IMR-90 (cell line): ENCODE data around the gene MSH5. TPM values are rescaled to one million over a fixed set of nuclear protein-coding genes. Genes with fewer than 3 reads are reported as not detected.

Source experiments
- ATAC-seq: fragments of 200-7000 bp; cut with Tn5 transposase; 2 replicates; pipeline ENCODE4 v1.9.1; 2020; ENCODE audit warnings: low read depth, mild to moderate bottlenecking, moderate library complexity
- BruUV-seq: library from RNA; stranded (reverse); fragments of 400-500 nt; replicated peaks from 2 replicates; lab custom pipeline; 2021; lab: Mats Ljungman, UMichigan
- CTCF ChIA-PET: fragments of 300-600 bp; formaldehyde crosslinking; extraction: SDS; loops from one replicate; lab custom pipeline; 2021; ENCODE audit warnings: antibody characterized with exemption; lab: Yijun Ruan, JAX
- POLR2A ChIA-PET: fragments of 300-600 bp; sonication (Branson Sonifier 250); formaldehyde crosslinking; loops from one replicate; lab custom pipeline; 2022; ENCODE audit warnings: antibody characterized with exemption; ENCODE audit not compliant: unreplicated experiment; lab: Charles Lee
- DNase-seq: peaks from one replicate; pipeline ENCODE4 v3.0.0; 2013
- H2AFZ ChIP-seq: replicated peaks from 2 replicates; pipeline ENCODE3; 2013; ENCODE audit warnings: low read length, mild to moderate bottlenecking; ENCODE audit not compliant: poor library complexity
- H2AK5ac ChIP-seq: 2 replicates; pipeline ENCODE4 v1.6.1; 2013; ENCODE audit warnings: low read depth, low read length, inconsistent platforms
- H2AK9ac ChIP-seq: replicated peaks from 2 replicates; pipeline ENCODE3; 2013; ENCODE audit warnings: mild to moderate bottlenecking, low read depth, low read length, moderate library complexity; ENCODE audit not compliant: poor library complexity
- H2BK120ac ChIP-seq: 2 replicates; pipeline ENCODE4 v1.6.1; 2013; ENCODE audit warnings: low read depth, low read length, inconsistent platforms
- H2BK15ac ChIP-seq: 3 replicates; pipeline ENCODE4 v1.6.1; 2013; ENCODE audit warnings: low read depth, low read length, inconsistent platforms
- H2BK20ac ChIP-seq: 2 replicates; pipeline ENCODE4 v1.6.1; 2013; ENCODE audit warnings: low read depth, mild to moderate bottlenecking, inconsistent platforms, low read length, moderate library complexity
- H2BK5ac ChIP-seq: 2 replicates; pipeline ENCODE4 v1.6.1; 2013; ENCODE audit warnings: mild to moderate bottlenecking, low read depth, low read length, inconsistent platforms; ENCODE audit not compliant: poor library complexity, severe bottlenecking
- H3K14ac ChIP-seq: replicated peaks from 2 replicates; pipeline ENCODE4 v1.6.1; 2013; ENCODE audit warnings: low read depth, low read length, inconsistent platforms
- H3K18ac ChIP-seq: 2 replicates; pipeline ENCODE4 v1.6.1; 2013; ENCODE audit warnings: low read depth, low read length, control low read depth
- H3K23ac ChIP-seq: 2 replicates; pipeline ENCODE4 v1.6.1; 2013; ENCODE audit warnings: low read depth, low read length, inconsistent platforms
- H3K27ac ChIP-seq: 2 replicates; pipeline ENCODE4 v1.5.1; 2013; ENCODE audit warnings: mild to moderate bottlenecking, control low read depth, low read length; ENCODE audit not compliant: insufficient read depth
- H3K27me3 ChIP-seq: 2 replicates; pipeline ENCODE4 v1.6.1; 2013; ENCODE audit warnings: low read length; ENCODE audit not compliant: control insufficient read depth, insufficient read depth
- H3K36me3 ChIP-seq: 2 replicates; pipeline ENCODE4 v1.6.1; 2013; ENCODE audit warnings: low read length, mixed read lengths; ENCODE audit not compliant: control insufficient read depth, insufficient read depth
- H3K4ac ChIP-seq: 2 replicates; pipeline ENCODE4 v1.6.1; 2013; ENCODE audit warnings: low read depth, low read length, inconsistent platforms
- H3K4me1 ChIP-seq: 2 replicates; pipeline ENCODE4 v1.6.1; 2013; ENCODE audit warnings: low read length, mixed read lengths; ENCODE audit not compliant: control insufficient read depth, insufficient read depth
- H3K4me2 ChIP-seq: 2 replicates; pipeline ENCODE4 v1.6.1; 2013; ENCODE audit warnings: low read depth, mild to moderate bottlenecking, control low read depth, low read length, moderate library complexity
- H3K4me3 ChIP-seq: 2 replicates; pipeline ENCODE4 v1.5.1; 2013; ENCODE audit warnings: low read depth, mild to moderate bottlenecking, control low read depth, low read length, moderate library complexity; ENCODE audit not compliant: insufficient read depth
- H3K56ac ChIP-seq: 2 replicates; pipeline ENCODE4 v1.6.1; 2013; ENCODE audit warnings: low read length, inconsistent platforms; ENCODE audit not compliant: insufficient read depth; ENCODE audit errors: extremely low read depth
- H3K79me1 ChIP-seq, 2 experiments: 2 replicates each; pipeline ENCODE4 v1.6.1; 2013; ENCODE audit warnings: low read length in 2 of 2, inconsistent platforms in 1 of 2, low read depth in 1 of 2
- H3K9ac ChIP-seq: 2 replicates; pipeline ENCODE4 v1.6.1; 2013; ENCODE audit warnings: low read depth, low read length, control low read depth
- H3K9me1 ChIP-seq: 2 replicates; pipeline ENCODE4 v1.6.1; 2013; ENCODE audit warnings: low read length, inconsistent platforms; ENCODE audit not compliant: insufficient read depth
- H3K9me3 ChIP-seq: 2 replicates; pipeline ENCODE4 v1.6.1; 2013; ENCODE audit warnings: low read length; ENCODE audit not compliant: control insufficient read depth, insufficient read depth
- H4K20me1 ChIP-seq: 2 replicates; pipeline ENCODE4 v1.6.1; 2013; ENCODE audit warnings: low read length, inconsistent platforms; ENCODE audit not compliant: insufficient read depth
- H4K5ac ChIP-seq: 2 replicates; pipeline ENCODE4 v1.6.1; 2013; ENCODE audit warnings: mild to moderate bottlenecking, low read depth, low read length, control low read depth
- H4K8ac ChIP-seq, 2 experiments: 2 replicates each; pipeline ENCODE4 v1.6.1; 2013; ENCODE audit warnings: low read depth in 2 of 2, low read length in 2 of 2, control low read depth in 1 of 2, inconsistent platforms in 1 of 2
- H4K91ac ChIP-seq: 2 replicates; pipeline ENCODE4 v1.6.1; 2013; ENCODE audit warnings: low read depth, low read length, inconsistent platforms; ENCODE audit not compliant: insufficient read depth
- BHLHE40 ChIP-seq: fragments of 150-350 bp; IDR thresholded peaks from 2 replicates; pipeline ENCODE4 v1.6.1; 2016; ENCODE audit warnings: mild to moderate bottlenecking, low read depth, low read length
- CEBPB ChIP-seq: IDR thresholded peaks from 2 replicates; pipeline ENCODE4 v1.6.1; 2012; ENCODE audit warnings: low read depth, low read length, improper control_type of control experiment
- CHD1 ChIP-seq: IDR thresholded peaks from 2 replicates; pipeline ENCODE4 v1.6.1; 2012; ENCODE audit warnings: low read depth, low read length, improper control_type of control experiment
- ELK1 ChIP-seq: fragments of 150-350 bp; IDR thresholded peaks from 2 replicates; pipeline ENCODE4 v1.6.1; 2016; ENCODE audit warnings: low read depth, mild to moderate bottlenecking, low read length, moderate library complexity, borderline replicate concordance
- FOS ChIP-seq: fragments of 150-350 bp; IDR thresholded peaks from 2 replicates; pipeline ENCODE4 v1.6.1; 2016; ENCODE audit warnings: low read depth, low read length
- MAFK ChIP-seq: IDR thresholded peaks from 2 replicates; pipeline ENCODE4 v1.6.1; 2012; ENCODE audit warnings: low read depth, low read length, improper control_type of control experiment
- MAZ ChIP-seq: IDR thresholded peaks from 2 replicates; pipeline ENCODE4 v1.6.1; 2012; ENCODE audit warnings: low read depth, mild to moderate bottlenecking, low read length, improper control_type of control experiment, moderate library complexity, borderline replicate concordance
- MXI1 ChIP-seq: IDR thresholded peaks from 2 replicates; pipeline ENCODE4 v1.6.1; 2012; ENCODE audit warnings: low read depth, mild to moderate bottlenecking, low read length, moderate library complexity, borderline replicate concordance
- NFE2L2 ChIP-seq: fragments of 150-350 bp; IDR thresholded peaks from 2 replicates; pipeline ENCODE4 v1.6.1; 2016; ENCODE audit warnings: low read depth, mild to moderate bottlenecking, low read length
- POLR2A ChIP-seq: IDR thresholded peaks from 2 replicates; pipeline ENCODE4 v1.6.1; 2012; ENCODE audit warnings: mild to moderate bottlenecking, low read depth, low read length
- RAD21 ChIP-seq: IDR thresholded peaks from 2 replicates; pipeline ENCODE4 v1.6.1; 2012; ENCODE audit warnings: low read length, improper control_type of control experiment
- RCOR1 ChIP-seq: IDR thresholded peaks from 2 replicates; pipeline ENCODE4 v1.6.1; 2012; ENCODE audit warnings: mild to moderate bottlenecking, low read length, improper control_type of control experiment; ENCODE audit not compliant: insufficient replicate concordance
- RFX5 ChIP-seq: IDR thresholded peaks from 2 replicates; pipeline ENCODE4 v1.8.0; 2012; ENCODE audit warnings: low read depth, mild to moderate bottlenecking, low read length, moderate library complexity
- SMC3 ChIP-seq: fragments of 150-350 bp; IDR thresholded peaks from 2 replicates; pipeline ENCODE4 v1.6.1; 2016; ENCODE audit warnings: low read depth, mild to moderate bottlenecking, antibody characterized with exemption, low read length, moderate library complexity
- USF2 ChIP-seq: fragments of 150-350 bp; IDR thresholded peaks from 2 replicates; pipeline ENCODE4 v1.6.1; 2017; ENCODE audit warnings: mild to moderate bottlenecking, antibody characterized with exemption, low read length, low read depth
- WGBS, 2 experiments: methylation state at CpG; one replicate each; pipeline versions ENCODE4 v1.1.5 to v1.1.7; 2013; ENCODE audit warnings: missing lambda C conversion rate in 2 of 2; ENCODE audit not compliant: insufficient read length in 1 of 2; ENCODE audit errors: extremely low coverage in 2 of 2; 5-methylcytosine and 5-hydroxymethylcytosine counted together
- dilution Hi-C: fragments of 300-500 bp; cut with HindIII; formaldehyde crosslinking; loops from one replicate; pipeline ENCODE4 v1.14.3; 2018; ENCODE audit warnings: low sequenced_read_pairs; ENCODE audit not compliant: unreplicated experiment
- in situ Hi-C: fragments of 300-500 bp; cut with MboI; formaldehyde crosslinking; loops from 3 replicates; pipeline ENCODE4 v1.14.3; 2019; ENCODE audit warnings: low sequenced_read_pairs, inconsistent platforms, mixed read lengths
- intact Hi-C: fragments of 100-400 bp; cut with micrococcal nuclease; formaldehyde crosslinking; loops from 2 replicates; pipeline ENCODE4 v1.10.0; 2022
- polyA plus RNA-seq, 3 experiments: library from polyadenylated mRNA; depleted of rRNA; stranded (reverse); fragments of >200 nt; gene quantifications; 2 replicates each; pipeline ENCODE4 v1.2.3, GENCODE V29; 2012; ENCODE audit warnings: low replicate concordance in 1 of 3
- total RNA-seq: library from RNA; depleted of rRNA; stranded (reverse); fragments of >200 nt; gene quantifications from 2 replicates; pipeline ENCODE4 v1.2.3, GENCODE V29; 2012

Gene MSH5
- total and polyA plus RNA-seq, 2 of the 4 experiments (the other 2 are of a cell fraction), result 5.6 to 15.7 TPM

GRCh38 chr6:31737315-31737990 is 2.4 kb upstream of the MSH5 start:
- Histone ChIP-seq H3K9me1 (peaks cover 18% of the 10 kb centered on the region), H3K4me3 (no peak overlapping the region), H2AFZ (no peak overlapping the region), H2AK5ac (peak overlapping the region; percentile 70), H3K4me2 (peak overlapping the region; percentile 68), H3K56ac (peak overlapping the region; percentile 36), H3K27me3 (no peaks in the 10 kb centered on the region), H2AK9ac (peak overlapping the region; percentile 94), H4K8ac (peak overlapping the region; percentile 63 to 95; a peak in 3 of 4 replicates), H2BK5ac (peak overlapping the region; percentile 92), H3K36me3 (peaks cover 19% of the 10 kb centered on the region), H2BK15ac (peak overlapping the region; percentile 71; the same call in 1 of the 3 replicates), H4K91ac (peak overlapping the region; percentile 86), H2BK20ac (peak overlapping the region; percentile 76; the same call in 1 of the 2 replicates), H3K9me3 (no peaks in the 10 kb centered on the region), H3K4ac (peak overlapping the region; percentile 90), H3K14ac (peak overlapping the region; percentile 95), H2BK120ac (peak overlapping the region; percentile 79), H4K20me1 (peaks cover 21% of the 10 kb centered on the region), H3K4me1 (peaks cover 18% of the 10 kb centered on the region), H3K27ac (peak overlapping the region; percentile 65), H3K18ac (peak overlapping the region; percentile 60; the same call in 1 of the 2 replicates), H3K9ac (peak overlapping the region; percentile 28; the same call in 1 of the 2 replicates), H3K23ac (peak overlapping the region; percentile 77; the same call in 1 of the 2 replicates), H4K5ac (peak overlapping the region; percentile 81), H3K79me1 (peaks cover 13 to 75% of the 10 kb centered on the region in 2 experiments; a peak in 3 of 4 replicates)
- intact Hi-C loops, result no loop called here
- DNase-seq, result no peak
- POLR2A ChIA-PET, result no interaction called here
- in situ Hi-C loops, result no loop called here
- no peak for ATAC-seq
- no TSS peak for BruUV-seq
- dilution Hi-C loops, result no loop called here
- WGBS, 2 experiments, result 27 to 100% methylated on average over 2 of the region's 7 CpGs
- CTCF ChIA-PET, result interaction anchor here (0.6 to 1.3 kb wide), 7 partner anchors 10 to 49 kb away, joined by 3 to 7 read pairs (median 3); partner anchors contain the start of gene ABHD16A
- TF ChIP-seq BHLHE40, result no peak
- TF ChIP-seq RFX5, result no peak
- no peak for TF ChIP-seq CEBPB
- TF ChIP-seq USF2, result no peak
- TF ChIP-seq FOS, result no peak
- TF ChIP-seq RCOR1, result no peak
- no peak for TF ChIP-seq POLR2A
- TF ChIP-seq NFE2L2, result no peak
- no peak for TF ChIP-seq MXI1
- TF ChIP-seq MAFK, result no peak
- TF ChIP-seq CHD1, result no peak
- TF ChIP-seq ELK1, result no peak
- no peak for TF ChIP-seq MAZ
- no peak for TF ChIP-seq RAD21
- TF ChIP-seq SMC3, result no peak
